RWPE1 (cell line): ENCODE results near the gene NMNAT2.

Source experiments
- CTCF ChIA-PET: fragments of 350-600 bp; sonication (Branson Sonifier 250); formaldehyde crosslinking; extraction: SDS; loops from one replicate; lab custom pipeline; 2021; lab: Yijun Ruan, JAX
- POLR2A ChIA-PET: fragments of 400-600 bp; formaldehyde crosslinking; extraction: SDS; loops from one replicate; lab custom pipeline; 2020; ENCODE audit warnings: antibody characterized with exemption; ENCODE audit not compliant: low non-redundant PET; lab: Yijun Ruan, JAX
- DNase-seq: peaks from one replicate; pipeline ENCODE4 v3.0.0; 2012; ENCODE audit warnings: low spot score
- H3K27ac ChIP-seq: fragments of 450-650 bp; 2 replicates; pipeline ENCODE4 v1.5.1; 2017
- TF ChIP-seq, protein P1 (sequence below): fragments of 450-650 bp; conservative IDR thresholded peaks from 2 replicates; pipeline ENCODE4 v1.5.1; 2017; ENCODE audit warnings: low read depth, mild to moderate bottlenecking

Gene NMNAT2

DNA sequence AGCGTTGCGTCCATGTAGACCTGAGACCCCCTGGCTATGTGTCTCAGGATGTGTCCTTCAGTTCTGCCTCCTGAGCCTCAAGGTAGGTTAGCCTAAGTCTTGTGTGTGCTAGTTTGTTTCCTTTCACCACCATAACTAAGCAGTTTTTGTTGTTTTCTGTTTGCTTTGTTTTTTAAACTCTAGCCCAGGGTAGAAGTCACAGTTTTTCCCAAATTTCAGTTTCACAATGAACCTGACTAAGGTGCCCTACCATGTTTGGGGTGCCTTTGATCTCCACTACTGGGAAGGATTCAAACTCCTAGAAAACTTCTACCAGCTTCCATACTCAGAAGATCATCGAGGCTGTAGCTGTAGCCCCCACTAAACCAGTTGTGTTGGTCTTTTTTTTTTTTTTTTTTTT, 39.3 kb upstream of the NMNAT2 start:
- TF ChIP-seq, protein P1, sequence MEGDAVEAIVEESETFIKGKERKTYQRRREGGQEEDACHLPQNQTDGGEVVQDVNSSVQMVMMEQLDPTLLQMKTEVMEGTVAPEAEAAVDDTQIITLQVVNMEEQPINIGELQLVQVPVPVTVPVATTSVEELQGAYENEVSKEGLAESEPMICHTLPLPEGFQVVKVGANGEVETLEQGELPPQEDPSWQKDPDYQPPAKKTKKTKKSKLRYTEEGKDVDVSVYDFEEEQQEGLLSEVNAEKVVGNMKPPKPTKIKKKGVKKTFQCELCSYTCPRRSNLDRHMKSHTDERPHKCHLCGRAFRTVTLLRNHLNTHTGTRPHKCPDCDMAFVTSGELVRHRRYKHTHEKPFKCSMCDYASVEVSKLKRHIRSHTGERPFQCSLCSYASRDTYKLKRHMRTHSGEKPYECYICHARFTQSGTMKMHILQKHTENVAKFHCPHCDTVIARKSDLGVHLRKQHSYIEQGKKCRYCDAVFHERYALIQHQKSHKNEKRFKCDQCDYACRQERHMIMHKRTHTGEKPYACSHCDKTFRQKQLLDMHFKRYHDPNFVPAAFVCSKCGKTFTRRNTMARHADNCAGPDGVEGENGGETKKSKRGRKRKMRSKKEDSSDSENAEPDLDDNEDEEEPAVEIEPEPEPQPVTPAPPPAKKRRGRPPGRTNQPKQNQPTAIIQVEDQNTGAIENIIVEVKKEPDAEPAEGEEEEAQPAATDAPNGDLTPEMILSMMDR: no peak
- CTCF ChIA-PET: interaction anchor here (1.0 kb wide), 1 partner anchor 180 kb away, joined by 3 read pairs; no protein-coding TSS in a partner anchor
- H3K27ac ChIP-seq: no peak overlapping the region
- no peak for DNase-seq
- POLR2A ChIA-PET: no interaction called here

DNA sequence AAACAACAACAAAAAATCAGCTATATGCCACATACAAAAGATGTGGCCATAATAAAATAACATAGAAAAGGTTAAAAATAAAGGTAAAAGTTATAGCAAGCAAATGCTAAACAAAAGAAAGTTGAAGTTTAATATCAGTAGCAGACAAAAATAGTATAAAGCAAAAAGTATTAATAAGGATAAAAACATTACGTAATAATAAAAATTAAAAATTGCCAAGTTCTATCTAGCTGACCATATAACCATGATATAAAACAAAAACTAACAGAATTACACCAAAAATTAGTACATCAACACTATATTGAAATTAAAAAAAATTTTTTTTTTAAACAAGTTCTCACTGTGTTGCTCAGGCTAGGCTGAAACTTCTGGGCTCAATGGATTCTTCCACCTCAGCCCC, 38.6 kb upstream of the NMNAT2 start:
- POLR2A ChIA-PET: interaction anchor here (0.6 to 0.7 kb wide), 2 partner anchors 64 to 196 kb away, joined by 4 to 5 read pairs; no protein-coding TSS in a partner anchor
- CTCF ChIA-PET: interaction anchor here (0.6 kb wide), 1 partner anchor 1222 kb away, joined by 3 read pairs; no protein-coding TSS in a partner anchor
- DNase-seq: no peak
- no peak overlapping the region for H3K27ac ChIP-seq
- TF ChIP-seq, protein P1: no peak

DNA sequence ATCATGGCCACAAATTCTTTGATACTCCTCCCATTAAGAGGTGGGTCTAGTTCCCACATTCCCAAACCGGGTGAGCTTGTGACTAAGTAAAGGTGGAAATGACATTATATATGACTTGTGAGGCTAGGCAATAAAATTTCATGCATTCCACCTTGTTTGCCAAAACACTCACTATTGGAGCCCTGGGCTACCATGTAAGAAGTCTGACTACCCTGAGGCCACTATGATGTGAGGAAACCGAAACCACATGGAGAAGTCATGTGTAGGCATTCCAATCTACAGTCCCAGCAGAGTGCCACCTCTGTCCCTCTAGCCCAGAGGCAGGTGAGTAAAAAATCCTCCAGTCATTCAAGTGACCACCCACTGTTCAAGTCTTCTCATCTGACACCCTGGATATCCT, 36.2 kb upstream of the NMNAT2 start:
- ChIA-PET CTCF (no interaction called here), POLR2A (no interaction called here)
- DNase-seq: peak; percentile 41
- H3K27ac ChIP-seq: no peak overlapping the region
- TF ChIP-seq, protein P1: no peak

DNA sequence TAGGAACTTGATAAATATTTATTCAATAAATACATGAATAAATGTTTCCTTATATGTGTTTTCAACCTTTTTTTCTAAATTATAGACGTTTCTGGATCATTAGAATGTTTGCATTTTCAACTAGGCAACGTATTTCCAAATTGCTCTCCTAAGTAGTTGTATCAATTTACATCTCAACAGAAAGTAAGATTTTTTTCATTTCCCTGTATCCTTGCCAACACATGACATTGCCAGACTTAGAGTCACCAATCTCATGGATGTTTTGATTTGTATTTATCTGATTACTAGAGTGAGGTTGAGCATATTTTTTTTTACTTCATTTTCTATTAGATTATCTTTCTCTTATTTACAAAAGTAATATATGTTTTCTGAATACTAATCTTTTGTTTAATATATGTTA, 31.9 kb upstream of the NMNAT2 start:
- TF ChIP-seq, protein P1: no peak
- ChIA-PET POLR2A (no interaction called here), CTCF (no interaction called here)
- no peak overlapping the region for H3K27ac ChIP-seq
- DNase-seq: no peak

DNA sequence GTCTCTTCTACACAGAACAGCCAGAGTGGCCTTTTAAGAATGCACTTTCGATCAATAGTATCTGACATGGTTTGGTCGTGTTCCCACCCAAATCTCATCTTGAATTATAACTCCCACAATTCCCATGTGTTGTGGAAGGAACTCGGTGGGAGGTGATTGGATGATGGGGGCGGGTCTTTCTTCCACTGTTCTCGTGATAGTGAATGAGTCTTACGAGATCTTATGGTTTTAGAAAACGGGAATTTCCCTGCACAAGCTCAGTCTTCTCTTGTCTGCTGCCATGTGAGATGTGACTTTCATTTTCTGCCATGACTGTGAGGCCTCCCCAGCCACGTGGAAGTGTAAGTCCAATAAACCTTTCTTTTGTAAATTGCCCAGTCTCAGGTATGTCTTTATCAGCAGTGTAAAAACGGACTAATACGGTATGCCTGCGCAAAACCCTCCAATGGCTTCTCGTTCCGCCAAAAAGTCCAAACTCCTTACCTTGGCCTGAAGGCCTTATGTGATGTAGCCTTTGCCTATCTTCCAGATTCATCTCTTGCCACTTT, 31.1 kb upstream of the NMNAT2 start:
- POLR2A ChIA-PET: no interaction called here
- TF ChIP-seq, protein P1: no peak

DNA sequence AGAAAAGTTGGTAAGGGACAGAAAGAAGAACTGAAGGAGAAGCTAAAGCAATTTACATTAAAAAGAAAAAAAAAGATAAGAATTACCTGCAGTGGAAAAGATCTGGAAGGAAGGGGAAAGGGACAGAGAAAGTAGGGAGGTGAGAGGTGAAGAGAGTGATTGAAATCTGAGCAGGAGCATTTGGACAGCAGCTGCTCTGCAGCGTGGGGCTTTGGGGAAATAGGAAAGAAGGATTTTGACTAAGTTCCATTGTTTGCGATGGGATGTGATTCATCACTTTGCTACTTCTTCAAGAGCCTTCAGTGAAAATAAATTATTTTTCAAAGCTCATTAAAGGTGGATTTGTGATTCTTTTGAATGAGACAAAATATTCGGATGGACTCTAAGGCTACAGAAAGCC, 26.1 kb upstream of the NMNAT2 start:
- ChIA-PET POLR2A (no interaction called here), CTCF (no interaction called here)
- no peak overlapping the region for H3K27ac ChIP-seq
- DNase-seq: peak; percentile 18
- TF ChIP-seq, protein P1: no peak

More for the DNA sequence above, 31.1 kb upstream of the NMNAT2 start:
- no peak for DNase-seq
- H3K27ac ChIP-seq: no peak overlapping the region
- CTCF ChIA-PET: no interaction called here
